GM18870 (cell line): ENCODE results near the gene OS9.
"Not testable (repeated sequence)": the region's sequence is repeated elsewhere in the genome, so short reads cannot be mapped to it uniquely, and the experiment has no call there.

Source experiments
- ATAC-seq: cut with Tn5 transposase; IDR thresholded peaks from one replicate; pipeline ENCODE4 v1.9.1; 2021; ENCODE audit warnings: moderate library complexity; ENCODE audit not compliant: unreplicated experiment

The OS9 gene

DNA sequence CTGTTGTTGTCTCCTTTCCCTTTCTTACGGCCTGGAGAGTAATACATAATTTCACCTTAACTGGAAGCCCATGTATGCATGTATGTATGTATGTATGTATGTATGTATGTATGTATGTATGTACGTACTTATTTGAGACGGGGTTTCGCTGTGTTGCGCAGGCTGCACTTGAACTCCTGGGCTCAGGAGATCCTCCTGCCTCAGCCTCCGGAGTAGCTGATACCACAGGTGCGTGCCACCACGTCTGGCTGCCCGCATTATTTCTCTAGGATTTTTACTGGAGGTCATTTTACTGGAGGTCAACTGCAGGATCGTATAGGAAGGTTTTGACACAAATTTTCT, 644 bp upstream of the OS9 start:
- ATAC-seq, result no peak

DNA sequence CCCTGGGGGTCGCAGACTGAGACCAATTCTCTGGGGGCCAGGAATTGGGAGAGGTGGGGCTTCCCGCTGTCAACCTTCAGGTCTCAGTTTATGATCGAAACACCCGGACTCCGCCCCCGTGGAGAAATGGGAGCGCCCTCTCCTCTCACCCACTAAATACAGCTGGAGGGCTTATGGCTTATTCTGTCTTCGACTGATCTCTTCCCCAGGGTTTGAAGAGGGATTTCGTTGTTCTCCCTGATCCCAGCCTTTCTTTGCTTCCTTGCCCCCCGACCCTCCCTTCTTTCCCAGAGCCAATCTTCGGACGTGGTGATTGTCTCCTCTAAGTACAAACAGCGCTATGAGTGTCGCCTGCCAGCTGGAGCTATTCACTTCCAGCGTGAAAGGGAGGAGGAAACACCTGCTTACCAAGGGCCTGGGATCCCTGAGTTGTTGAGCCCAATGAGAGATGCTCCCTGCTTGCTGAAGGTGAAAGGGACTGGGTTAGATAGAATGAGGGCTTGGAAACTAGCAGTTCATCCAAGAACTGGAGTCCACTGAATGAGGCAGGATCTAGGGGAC, 607 bp downstream of the OS9 start:
- no peak for ATAC-seq

- no peak for ATAC-seq
Measured at GRCh38 chr12:57695770-57696432, 2.0 kb downstream of the OS9 start.

GRCh38 chr12:57697076-57697475, 3.1 kb downstream of the OS9 start:
- no peak for ATAC-seq

- no peak for ATAC-seq
Measured at GRCh38 chr12:57698414-57698813, 4.5 kb downstream of the OS9 start.

DNA sequence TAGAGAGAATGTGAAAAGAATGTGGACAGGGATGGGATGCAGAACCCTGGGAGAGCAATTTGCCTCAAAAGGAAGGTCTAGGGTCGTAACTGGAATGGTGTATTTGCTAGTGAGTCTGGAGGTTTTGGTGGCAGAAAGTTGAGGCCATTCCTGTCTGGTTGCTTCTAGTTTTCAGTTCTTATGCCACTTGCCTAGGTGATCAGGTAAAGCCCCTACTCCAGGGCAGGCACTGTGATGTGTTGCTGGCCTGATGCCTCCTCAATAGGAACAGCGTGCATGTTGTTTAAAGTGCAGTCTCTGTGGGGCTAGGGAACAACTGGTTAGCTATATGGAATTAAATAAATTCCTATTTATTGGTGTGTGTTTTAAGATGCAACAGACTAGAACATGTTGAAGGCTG, 6.4 kb downstream of the OS9 start:
- no peak for ATAC-seq

DNA sequence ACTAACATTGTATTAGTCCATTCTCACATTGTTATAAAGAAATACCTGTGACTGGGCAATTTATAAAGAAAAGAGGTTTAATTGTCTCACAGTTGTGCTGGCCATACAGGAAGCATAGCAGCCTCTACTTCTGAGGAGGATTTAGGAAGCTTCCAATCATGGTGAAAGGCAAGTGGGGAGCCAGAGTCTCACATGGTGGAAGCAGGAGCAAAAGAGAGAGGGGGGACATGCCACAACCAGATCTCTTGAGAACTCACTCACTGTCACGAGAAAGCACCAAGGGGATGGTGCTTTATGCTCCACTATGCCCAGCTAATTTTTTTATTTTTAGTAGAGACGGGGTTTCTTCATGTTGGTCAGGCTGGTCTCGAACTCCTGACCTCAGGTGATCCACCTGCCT, 13.3 kb downstream of the OS9 start:
- ATAC-seq, result no peak

DNA sequence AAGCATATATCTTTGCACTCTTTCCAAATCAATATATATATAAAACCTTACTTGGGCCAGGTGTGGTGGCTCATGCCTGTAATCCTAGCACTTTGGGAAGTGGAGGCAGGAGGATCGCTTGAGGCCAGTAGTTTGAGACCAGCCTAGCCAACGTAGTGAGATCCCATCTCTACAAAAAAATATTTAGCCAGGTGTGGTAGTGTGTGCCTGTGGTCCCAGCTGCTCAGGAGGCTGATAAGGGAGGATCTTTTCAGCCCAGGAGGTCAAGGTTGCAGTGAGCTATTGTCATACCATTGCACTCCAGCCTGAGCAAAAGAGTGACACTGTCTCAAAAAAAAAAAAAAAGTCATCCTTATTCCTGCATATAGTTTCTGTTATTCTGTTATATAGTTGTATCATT, 14.4 kb downstream of the OS9 start:
- ATAC-seq, result no peak

DNA sequence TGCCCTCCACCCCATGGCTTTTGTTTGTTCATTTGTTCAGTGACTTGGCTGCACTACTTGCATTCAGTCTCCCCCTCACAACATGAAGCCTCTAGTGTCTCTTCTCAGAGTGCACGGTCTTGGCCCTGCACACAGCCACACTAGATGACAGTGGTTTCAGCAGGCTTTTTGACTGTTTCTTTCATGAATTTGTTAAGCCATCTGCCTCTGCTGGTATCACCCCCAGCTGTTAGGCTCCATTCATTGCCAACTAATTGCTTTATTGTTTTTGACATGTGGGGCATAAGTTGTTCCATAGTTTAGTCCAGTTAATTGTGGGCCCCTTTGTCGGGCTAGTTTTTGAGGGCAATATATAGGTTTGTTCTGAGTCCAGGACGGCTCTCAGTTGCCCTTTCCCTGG, 18.8 kb downstream of the OS9 start:
- ATAC-seq, result no peak

DNA sequence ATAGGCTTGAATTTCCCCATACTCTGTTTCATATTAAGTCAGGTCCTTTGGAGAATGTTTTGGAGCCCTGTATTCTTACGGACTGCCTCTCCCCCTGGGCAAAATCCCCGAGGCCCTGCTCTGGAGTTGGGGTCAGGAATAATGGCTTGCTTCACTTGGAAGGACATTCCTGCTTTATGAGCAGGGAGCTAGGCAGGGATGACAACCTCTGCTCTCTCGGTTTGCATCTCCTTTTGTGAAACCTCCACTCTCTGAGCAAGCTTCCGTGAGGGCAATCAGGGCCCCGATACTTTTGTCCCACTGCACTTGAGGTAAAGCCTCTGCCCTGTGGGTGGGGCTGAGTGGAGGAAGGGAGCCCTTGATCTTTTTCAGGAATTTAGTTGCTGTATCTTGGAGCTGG, 19.3 kb downstream of the OS9 start:
- no peak for ATAC-seq

DNA sequence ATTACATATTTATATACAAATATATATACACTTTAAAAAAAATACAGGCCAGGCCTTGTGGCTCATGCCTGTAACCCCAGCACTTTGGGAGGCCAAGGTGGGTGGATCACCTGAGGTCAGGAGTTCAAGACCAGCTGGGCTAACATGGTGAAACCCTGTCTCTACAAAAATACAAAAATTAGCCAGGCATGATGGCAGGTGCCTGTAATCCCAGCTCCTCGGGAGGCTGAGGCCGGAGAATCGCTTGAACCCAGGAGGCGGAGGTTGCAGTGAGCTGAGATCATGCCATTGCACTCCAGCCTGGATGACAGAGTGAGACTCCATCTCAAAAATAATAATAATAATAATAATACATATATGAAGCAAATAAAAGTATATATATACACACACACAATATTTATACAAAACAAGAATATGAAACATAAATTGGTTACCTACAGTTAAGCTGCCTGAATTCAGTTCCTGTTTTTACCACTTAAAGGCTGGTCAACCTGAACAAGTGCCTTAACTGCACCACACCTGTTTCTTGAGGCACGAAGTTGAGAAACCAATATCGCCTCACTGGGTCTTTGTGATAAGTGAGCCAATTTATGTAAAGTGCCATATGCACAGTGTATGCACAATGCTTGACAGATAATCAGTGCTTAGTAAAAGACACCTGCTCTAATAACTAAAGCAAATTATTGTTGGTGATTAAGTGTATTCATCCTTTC, 21.3 kb downstream of the OS9 start:
- not testable (repeated sequence) for ATAC-seq

DNA sequence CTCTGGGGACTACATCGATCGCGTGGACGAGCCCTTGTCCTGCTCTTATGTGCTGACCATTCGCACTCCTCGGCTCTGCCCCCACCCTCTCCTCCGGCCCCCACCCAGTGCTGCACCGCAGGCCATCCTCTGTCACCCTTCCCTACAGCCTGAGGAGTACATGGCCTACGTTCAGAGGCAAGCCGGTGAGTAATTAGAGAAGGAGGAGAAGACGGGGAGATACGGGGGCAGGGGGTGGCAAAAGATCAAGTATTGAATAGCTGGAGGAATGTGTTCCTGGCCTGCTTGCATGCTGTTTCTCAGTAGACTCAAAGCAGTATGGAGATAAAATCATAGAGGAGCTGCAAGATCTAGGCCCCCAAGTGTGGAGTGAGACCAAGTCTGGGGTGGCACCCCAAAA, 21.9 kb downstream of the OS9 start:
- no peak for ATAC-seq

DNA sequence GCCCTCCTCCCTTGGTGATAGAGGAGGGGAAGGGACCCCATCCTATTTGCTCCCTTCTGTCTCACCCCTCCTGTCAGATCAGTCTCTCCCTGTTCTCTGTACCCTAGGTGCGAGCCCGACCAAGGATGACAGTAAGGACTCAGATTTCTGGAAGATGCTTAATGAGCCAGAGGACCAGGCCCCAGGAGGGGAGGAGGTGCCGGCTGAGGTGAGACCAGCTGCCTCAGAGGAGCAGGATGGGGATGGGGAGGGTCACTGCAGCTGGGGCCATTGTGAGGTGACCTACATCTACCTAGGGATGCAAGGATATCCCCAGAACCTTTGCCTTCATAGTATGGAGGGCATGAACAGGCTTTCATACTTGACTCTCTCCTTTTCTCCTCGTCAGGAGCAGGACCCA, 22.4 kb downstream of the OS9 start:
- no peak for ATAC-seq

DNA sequence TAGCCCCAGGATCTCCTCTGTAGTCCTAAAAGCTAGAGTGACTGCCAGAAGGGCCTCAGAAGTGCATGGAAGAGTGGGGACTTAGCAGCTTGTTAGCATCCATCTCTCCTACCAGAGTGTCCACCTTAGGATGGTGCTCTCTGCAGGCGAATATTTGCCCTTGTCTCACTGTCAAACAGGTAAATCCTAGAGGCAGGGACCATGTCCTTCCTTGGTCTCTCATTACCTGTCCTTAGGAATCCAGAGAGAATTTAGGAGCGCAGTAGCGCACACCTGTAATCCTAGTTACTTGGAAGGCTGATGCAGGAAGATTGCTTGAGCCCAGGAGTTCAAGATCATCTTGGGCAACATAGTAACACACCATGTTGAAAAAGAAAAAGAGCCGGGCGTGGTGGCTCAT, 23.2 kb downstream of the OS9 start:
- no peak for ATAC-seq

DNA sequence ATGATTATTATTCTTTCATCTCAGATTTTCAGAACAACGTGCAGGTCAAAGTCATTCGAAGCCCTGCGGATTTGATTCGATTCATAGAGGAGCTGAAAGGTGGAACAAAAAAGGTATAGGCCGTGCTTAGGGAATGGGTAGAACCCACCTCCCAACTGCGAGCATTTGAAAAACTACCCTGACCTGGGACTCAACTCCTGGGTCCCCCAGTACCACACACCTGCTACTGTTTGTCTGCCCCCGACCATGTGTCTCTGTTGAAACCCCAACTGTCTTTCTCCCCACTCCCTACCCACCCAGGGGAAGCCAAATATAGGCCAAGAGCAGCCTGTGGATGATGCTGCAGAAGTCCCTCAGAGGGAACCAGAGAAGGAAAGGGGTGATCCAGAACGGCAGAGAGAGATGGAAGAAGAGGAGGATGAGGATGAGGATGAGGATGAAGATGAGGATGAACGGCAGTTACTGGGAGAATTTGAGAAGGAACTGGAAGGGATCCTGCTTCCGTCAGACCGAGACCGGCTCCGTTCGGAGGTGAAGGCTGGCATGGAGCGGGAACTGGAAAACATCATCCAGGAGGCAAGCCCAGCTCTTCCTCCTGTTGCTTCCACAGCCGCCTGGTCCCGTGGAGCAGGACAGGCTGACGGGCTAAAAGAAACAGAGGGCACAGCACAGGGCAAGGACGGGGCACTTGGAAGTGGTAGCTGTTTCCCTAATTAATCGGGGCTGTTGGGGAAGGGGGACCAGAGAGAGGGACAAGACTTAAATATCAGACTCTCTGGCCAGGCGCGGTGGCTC, 24.1 kb downstream of the OS9 start:
- ATAC-seq, result no peak

DNA sequence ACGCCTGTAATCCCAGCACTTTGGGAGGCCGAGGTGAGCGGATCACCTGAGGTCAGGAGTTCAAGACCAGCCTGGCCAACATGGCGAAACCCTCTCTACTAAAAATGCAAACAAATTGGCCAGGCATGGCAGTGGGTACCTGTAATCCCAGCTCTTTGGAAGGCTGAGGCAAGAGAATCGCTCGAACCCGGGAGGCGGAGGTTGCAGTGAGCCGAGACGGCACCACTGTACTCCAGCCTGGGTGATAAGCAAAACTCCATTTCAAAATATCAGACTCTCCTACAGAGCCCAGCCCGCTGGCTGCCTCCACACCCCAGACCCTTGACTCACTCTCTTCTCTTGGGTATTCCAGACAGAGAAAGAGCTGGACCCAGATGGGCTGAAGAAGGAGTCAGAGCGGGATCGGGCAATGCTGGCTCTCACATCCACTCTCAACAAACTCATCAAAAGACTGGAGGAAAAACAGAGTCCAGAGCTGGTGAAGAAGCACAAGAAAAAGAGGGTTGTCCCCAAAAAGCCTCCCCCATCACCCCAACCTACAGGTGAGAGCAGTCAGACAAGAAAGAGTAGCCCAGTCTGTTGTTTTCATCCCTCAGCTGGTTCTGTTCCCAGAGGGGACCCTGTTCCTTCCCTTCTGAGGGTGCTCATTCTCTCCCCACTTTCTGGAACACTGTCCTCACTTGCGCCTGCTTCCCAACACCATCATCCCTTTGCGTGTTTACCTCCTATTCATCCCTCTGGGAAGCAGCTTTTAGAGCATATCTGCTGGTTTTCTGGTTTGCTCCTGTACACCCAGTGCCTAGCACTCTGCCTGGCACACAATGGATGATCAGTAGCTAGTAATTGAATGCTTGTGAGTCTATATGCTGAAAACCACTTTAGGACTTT, 25.0 kb downstream of the OS9 start:
- no peak for ATAC-seq

DNA sequence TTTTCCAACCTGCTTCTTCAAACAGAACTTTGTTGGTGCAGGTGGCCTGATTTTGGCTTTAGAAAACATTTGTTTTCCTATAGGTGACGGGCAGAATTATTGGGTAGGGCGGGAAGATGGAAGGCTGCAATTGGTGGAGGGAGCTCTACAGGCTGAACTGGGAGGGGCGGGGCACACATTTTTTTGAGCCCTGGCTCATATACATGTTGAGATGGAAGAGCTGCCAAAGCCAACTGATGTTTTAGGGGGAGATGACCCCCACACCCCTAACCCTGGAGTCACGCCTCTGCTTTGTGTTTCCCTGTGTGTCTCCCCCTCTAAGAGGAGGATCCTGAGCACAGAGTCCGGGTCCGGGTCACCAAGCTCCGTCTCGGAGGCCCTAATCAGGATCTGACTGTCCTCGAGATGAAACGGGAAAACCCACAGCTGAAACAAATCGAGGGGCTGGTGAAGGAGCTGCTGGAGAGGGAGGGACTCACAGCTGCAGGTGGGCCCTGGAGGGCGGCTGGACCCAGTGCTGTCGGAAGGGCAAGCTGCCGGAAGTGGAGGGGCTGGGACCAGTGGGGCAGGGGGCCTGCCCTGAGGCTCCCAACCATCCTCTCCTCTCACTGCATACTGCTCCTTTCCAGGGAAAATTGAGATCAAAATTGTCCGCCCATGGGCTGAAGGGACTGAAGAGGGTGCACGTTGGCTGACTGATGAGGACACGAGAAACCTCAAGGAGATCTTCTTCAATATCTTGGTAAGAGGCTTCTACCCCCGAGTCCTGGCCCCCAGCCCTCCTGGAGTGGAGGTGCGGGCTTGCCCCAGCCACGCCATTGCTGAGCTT, 26.1 kb downstream of the OS9 start:
- ATAC-seq, result no peak

GRCh38 chr12:57720606-57721595, 27.0 kb downstream of the OS9 start:
- ATAC-seq, result no peak
